ENCODE results near the gene RPS6KA5.
A peak's percentile ranks its signal among the peaks of the same experiment; 100 is the strongest.
"Not testable (repeated sequence)": the region's sequence is repeated elsewhere in the genome, so short reads cannot be mapped to it uniquely, and the experiment has no call there.

Gene RPS6KA5

DNA sequence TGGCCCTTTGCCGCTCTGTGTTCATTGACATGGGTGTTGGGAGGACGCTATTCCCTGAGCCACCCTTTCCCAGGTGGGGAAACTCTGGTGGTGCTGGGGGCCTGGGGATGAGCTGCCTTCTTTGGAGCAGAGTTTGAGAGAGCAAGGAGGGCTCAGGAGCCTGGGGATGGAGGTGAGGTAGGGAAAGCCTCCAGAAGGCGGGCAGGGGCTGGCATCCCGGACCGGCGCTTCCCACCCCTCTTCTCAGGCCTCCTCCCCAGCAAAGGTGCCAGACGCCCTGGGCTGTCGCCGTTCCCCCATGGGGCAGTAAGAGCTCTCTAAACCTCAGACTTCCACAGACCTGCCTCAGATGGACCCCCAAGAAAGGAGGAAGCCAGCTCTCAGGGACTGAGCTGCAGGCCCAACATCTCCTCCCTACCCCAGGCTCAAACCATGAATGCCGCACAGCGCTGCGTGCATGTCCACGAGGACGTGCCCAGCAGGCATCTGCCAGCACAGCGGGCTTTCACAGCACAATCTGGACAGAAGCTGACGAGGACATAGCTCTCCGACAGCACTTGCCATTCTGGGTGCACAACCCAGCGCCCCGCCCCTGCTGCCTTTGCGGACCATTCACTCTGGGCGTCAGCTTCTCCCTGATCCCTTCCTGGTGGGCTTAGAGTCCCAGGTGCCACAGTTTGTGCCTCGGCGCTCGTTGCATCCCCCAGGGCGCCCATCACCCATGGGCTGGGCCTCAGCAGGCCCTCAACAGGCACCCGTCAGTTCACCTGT, 229.3 kb downstream of the RPS6KA5 start:
- DNase-seq (ENCODE audit: low spot score) = no peak

GRCh38 chr14:90829677-90830076, 230.8 kb downstream of the RPS6KA5 start:
- DNase-seq (ENCODE audit: low spot score) = no peak

- no peak for DNase-seq (ENCODE audit: low spot score)
Measured at GRCh38 chr14:90828642-90829487, 231.6 kb downstream of the RPS6KA5 start.

GRCh38 chr14:90827919-90828610, 232.4 kb downstream of the RPS6KA5 start:
- DNase-seq (ENCODE audit: low spot score) = peak; percentile 91

DNA sequence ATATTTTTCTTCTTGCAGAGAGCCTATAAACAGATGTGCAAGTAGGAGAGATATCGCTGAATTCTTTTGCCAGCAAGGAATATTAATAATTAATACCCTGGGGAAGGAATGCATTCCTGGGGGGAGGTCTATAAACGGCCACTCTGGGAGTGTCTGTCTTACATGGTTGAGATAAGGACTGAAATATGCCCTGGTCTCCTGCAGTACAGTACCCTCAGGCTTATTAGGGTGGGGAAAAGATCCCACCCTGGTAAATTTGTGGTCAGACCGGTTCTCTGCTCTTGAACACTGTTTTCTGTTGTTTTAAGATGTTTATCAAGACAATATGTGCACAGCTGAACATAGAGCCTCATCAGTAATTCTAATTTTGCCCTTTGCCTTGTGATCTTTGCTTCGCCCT, 236.9 kb downstream of the RPS6KA5 start:
- DNase-seq (ENCODE audit: low spot score) = not testable (repeated sequence)

GRCh38 chr14:90820958-90821357, 239.5 kb downstream of the RPS6KA5 start:
- peak; percentile 83 for DNase-seq (ENCODE audit: low spot score)

DNA sequence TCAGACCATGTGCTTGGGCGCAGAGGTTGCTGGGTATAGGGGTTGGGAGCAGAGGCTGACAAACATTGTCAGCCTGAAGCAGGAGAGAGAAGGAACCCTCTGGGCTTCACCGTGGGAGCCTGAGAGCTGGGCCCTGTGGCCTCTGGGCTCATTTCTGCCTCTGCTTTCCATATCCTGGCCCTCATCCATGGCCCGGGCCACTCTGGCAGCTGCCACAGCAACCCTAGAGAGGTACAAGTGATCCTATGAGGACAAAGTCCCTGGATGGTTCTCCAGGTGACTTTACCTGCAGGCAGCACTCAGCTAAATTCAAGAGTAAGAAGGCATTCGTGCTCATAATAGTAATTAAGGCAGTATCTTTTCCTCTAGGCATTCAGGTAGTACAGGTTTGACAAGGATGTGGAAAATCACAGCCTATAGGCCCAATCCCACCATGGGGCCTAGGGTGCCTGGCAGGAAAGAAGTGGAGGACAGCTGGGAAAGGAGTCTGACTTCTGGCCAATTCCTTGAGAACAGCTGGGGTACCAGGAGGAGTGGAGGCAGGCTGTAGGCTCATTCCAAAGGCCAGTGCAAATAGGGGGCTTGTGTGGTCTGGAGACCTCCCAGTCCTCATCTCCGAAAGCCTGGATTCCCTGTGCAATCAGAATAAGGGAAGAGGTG, 240.6 kb downstream of the RPS6KA5 start:
- no peak for DNase-seq (ENCODE audit: low spot score)

DNA sequence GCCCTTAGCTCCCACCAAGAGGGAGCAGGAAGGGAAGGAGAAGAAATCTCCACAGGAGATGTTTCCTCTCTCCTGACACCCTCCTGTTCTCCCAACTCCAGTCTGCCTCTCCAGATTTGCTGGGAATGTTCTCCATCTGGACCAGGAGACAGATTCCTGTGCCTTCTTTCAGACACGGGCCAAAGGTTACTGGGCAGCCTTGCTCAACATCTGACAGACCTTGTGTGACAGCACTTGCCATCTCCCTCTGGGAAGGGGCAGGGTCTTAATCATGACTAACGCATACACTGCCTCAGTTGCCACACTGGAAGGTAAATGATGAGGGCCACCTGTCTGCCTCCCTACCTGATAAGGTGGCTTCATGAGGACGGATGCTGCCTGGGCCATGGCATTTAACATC, 241.7 kb downstream of the RPS6KA5 start:
- no peak for DNase-seq (ENCODE audit: low spot score)

DNA sequence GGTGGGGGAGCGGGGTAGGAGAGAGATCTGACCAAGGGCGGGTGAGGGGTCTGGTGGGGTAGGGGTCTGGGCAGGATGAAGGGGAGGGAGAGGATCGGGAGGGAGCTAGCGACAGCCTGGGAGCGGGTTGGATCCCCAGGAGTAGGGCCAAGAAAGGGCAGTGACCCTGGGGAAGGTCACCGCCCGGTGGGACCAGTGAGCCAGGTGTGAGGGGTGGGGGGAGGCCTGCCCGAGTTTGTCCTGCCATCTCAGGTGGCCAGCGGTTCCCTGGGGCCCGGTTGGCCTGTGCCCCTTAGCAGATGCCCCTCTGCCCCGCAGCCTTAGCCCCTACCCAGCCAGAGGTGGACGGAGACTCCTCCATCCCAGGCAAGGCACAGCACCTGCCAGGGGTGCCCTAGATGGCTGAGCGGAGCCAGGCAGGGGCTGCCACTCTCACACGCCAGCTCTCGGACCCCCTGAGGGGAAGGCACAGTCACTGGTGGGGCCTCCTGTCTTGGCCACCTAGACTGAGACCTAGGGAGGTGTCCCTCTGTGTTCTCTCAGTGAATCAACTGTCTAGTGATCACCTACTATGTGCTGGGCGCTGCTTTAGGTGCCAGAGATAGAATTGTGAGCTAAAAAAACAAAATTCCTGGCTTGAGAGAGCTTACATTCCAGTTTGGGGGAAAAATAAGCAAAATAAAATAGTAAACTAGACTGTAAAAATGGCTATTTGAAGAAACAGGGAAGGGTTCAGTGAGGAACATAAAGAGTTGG, 243.6 kb downstream of the RPS6KA5 start:
- no peak for DNase-seq (ENCODE audit: low spot score)

- DNase-seq (ENCODE audit: low spot score) = peak; percentile 33
Measured at GRCh38 chr14:90815822-90816662, 244.4 kb downstream of the RPS6KA5 start, which contains the start of gene TTC7B. Gene TTC7B (minus strand): TSS chr14:90816430. CDS start chr14:90816295, 135 bp downstream.

- DNase-seq (ENCODE audit: low spot score) = no peak
Measured at GRCh38 chr14:90815572-90815821, 244.9 kb downstream of the RPS6KA5 start.

DNA sequence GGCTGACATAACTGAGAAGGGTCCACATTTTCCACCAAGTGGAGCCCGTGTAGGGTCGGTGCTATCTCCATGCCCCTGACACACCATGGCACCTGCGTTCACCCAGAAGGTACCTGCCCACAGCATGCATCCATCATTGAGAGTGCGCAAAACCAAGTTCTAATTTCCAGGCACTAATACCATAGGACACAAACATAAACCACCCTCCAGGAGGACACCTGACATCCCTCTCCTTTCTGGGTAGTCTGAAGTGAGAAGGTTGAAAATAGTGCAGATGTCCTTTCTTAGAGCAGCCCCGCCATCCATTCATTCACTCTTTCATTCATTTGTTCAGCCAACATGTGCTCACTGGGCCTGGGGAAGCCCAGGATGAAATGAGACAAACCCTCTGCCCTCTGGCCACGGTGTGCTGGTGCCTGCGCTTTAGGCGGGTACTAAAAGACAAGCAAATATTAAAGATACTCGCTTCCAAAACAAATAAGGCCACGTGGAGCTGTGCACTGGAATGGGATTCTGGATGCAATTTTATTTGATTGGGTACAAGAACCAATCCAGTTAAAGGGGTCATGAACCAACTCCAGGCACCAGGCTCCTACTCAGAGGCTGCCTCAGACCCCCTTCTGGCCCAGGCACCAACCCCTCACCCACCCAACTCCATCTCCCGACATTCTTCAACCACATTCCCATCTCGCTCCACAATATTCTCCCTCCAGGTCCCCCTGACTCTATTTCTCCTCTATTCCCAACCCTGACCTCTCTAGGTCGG, 245.5 kb downstream of the RPS6KA5 start:
- no peak for DNase-seq (ENCODE audit: low spot score)

- no peak for DNase-seq (ENCODE audit: low spot score)
Measured at GRCh38 chr14:90813442-90813841, 247.0 kb downstream of the RPS6KA5 start.

DNA sequence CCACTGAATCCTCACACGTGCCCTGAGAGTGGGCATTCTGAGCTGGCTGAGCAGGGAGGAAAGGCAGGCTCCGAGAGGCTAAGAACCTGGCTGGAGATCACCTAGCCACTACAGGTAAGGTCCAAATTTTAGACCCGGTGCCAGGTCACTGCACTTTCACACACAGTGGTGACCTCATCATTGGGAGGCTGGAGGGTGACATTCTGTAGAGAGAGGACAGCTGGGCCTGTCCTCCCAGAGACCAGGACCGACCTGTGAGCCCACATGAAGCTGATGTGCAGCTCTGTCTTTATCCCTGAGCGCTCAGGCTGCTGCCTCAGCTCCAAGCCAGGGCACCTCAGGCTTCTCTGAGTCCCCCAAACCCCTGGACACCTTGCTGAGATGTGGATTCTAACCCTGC, 248.3 kb downstream of the RPS6KA5 start:
- DNase-seq (ENCODE audit: low spot score) = no peak

- DNase-seq (ENCODE audit: low spot score) = no peak
Measured at GRCh38 chr14:90811641-90812040, 248.8 kb downstream of the RPS6KA5 start.

DNA sequence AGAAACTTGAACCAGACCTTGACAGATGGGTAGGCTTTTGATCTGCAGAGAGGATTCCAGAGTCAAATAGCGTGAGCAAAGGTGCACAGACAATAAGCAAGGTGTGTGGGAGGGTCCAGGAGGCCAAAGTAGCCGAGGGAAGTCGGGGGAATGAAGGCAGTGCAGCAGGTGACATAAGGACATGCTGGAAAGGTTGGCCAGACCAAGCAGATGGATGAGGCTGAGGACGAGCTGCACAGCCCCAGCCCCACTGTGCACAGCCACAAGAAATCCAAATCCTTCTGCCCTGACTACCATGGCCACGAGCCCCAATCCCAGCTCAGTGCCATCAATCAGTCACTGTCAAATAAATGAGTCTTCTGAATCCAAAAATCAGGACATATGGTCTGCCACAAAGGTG, 249.6 kb downstream of the RPS6KA5 start:
- DNase-seq (ENCODE audit: low spot score) = no peak

- DNase-seq (ENCODE audit: low spot score) = no peak
Measured at GRCh38 chr14:90809530-90810312, 250.7 kb downstream of the RPS6KA5 start.

DNA sequence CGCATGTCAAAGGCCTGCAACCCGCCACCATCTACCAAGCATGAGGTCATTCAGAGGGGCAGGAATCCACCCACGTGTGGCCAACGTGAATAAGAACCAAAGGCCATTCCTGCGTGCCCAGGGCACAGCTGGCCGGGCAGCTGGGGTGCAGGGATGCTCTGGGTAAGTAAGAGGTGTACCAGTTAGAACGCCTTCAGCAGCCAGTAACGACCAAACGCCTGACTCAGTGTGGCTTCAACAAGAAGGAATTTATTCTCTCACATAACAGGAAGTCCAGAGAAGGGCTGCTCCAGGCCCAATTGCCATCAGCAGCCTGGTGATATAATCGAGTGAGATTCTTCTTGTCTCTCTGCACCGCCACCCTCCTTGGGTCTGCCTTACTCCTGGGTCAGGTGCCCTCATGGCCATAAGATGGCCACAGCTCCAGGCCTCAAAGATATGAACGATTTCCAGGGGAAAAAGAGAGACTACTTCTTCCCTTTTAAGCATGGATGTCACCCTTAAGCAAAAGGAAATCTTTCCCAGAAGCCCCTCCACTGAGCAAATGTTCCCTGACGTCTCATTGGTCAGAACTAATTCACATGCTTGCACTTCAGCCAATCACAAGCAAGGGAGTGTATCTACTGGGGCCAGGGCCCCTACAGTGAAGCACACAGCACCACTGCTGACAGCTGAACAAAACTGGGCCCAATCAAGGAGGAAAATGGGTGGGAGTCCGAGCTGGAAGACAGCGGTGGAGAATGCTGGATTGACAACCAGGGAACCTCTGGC, 251.5 kb downstream of the RPS6KA5 start:
- no peak for DNase-seq (ENCODE audit: low spot score)
